Neuron (in vitro differentiated cells): ENCODE data around the gene DAAM2.

Experiments used
- H2AFZ ChIP-seq: one replicate; pipeline ENCODE4 v1.6.1; 2013; ENCODE audit warnings: low read depth, mild to moderate bottlenecking, inconsistent platforms, low read length, moderate library complexity
- H3K27me3 ChIP-seq: one replicate; pipeline ENCODE4 v1.6.1; 2013; ENCODE audit warnings: low read length; ENCODE audit not compliant: insufficient read depth
- H3K36me3 ChIP-seq: one replicate; pipeline ENCODE4 v1.6.1; 2013; ENCODE audit warnings: low read length; ENCODE audit not compliant: insufficient read depth
- H3K4me1 ChIP-seq: one replicate; pipeline ENCODE4 v1.6.1; 2013; ENCODE audit warnings: low read length; ENCODE audit not compliant: insufficient read depth
- H3K4me3 ChIP-seq: 2 replicates; pipeline ENCODE4 v1.5.1; 2013; ENCODE audit warnings: mild to moderate bottlenecking, low read length, moderate library complexity
- H3K9me3 ChIP-seq: one replicate; pipeline ENCODE4 v1.6.1; 2013; ENCODE audit warnings: low read length

Gene DAAM2

DNA sequence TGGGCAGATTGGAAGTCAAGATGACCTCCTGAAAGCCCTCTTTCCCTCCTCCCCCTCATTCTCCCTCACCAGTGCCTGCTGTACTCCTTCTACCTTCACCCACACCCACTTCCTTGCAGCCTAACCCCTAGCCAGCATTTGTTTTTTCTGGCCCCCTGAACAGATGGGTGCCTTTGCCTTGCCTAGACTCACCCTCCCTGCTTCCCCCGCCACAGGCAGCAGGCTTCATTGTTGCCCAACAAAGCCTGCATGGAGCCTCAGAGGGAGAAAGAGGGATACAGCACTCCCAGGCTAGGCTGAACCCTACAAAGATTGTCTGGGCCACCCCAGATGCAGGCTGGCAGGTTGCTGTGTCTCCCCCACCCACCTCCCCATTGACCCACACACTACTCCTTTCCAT is 139.4 kb downstream of the DAAM2 start:
- Histone ChIP-seq H3K4me3 (no peak overlapping the region), H3K4me1 (peaks cover 12% of the 10 kb centered on the region)

GRCh38 chr6:39932386-39932910 is 140.3 kb downstream of the DAAM2 start:
- Histone ChIP-seq H3K27me3 (peaks cover 5% of the 10 kb centered on the region), H3K9me3 (no peaks in the 10 kb centered on the region), H3K4me1 (peaks cover 12% of the 10 kb centered on the region), H2AFZ (no peak overlapping the region), H3K36me3 (no peaks in the 10 kb centered on the region), H3K4me3 (no peak overlapping the region)

More for the DNA sequence above, 139.4 kb downstream of the DAAM2 start:
- no peaks in the 10 kb centered on the region for H3K9me3 ChIP-seq
- peaks cover 5% of the 10 kb centered on the region for H3K27me3 ChIP-seq
- no peaks in the 10 kb centered on the region for H3K36me3 ChIP-seq
- H2AFZ ChIP-seq, result no peak overlapping the region

GRCh38 chr6:39933669-39934130 is 141.5 kb downstream of the DAAM2 start:
- Histone ChIP-seq H3K36me3 (no peaks in the 10 kb centered on the region), H2AFZ (peak overlapping the region; percentile 94), H3K4me1 (peaks cover 12% of the 10 kb centered on the region), H3K4me3 (peak overlapping the region; percentile 77), H3K9me3 (no peaks in the 10 kb centered on the region), H3K27me3 (peaks cover 5% of the 10 kb centered on the region)

- Histone ChIP-seq H3K9me3 (no peaks in the 10 kb centered on the region), H2AFZ (peak within 1 kb of the TSS; percentile 94), H3K27me3 (peaks cover 5% of the 10 kb centered on the region), H3K36me3 (no peaks in the 10 kb centered on the region), H3K4me1 (peaks cover 12% of the 10 kb centered on the region), H3K4me3 (peak within 1 kb of the TSS; percentile 77)
Observed at GRCh38 chr6:39934131-39934757, 142.1 kb downstream of the DAAM2 start, which contains the start of gene MOCS1. MOCS1 (minus strand) TSS chr6:39934462; CDS start chr6:39934417, 45 bp downstream.

DNA sequence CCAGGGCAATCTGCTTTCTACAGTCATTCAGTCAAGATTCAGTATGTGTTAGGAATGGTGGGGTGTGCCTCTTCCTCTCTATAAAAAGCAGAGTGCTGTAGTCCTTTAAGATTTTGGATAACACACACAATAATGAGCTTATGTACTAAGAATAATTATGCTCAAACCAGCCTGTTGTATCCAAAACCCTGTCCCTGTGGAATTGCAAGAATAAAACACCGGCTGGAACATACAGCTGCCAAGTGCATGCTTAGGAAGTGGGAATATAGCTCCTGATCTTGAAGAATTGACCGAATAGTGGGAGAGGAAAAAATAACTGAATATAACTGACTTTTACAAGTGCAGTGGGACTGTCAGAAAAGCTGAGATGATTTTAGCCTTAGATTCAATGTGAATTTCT is 143.1 kb downstream of the DAAM2 start:
- Histone ChIP-seq H3K4me3 (peak overlapping the region; percentile 77), H3K36me3 (no peaks in the 10 kb centered on the region), H3K4me1 (peaks cover 12% of the 10 kb centered on the region), H3K9me3 (no peaks in the 10 kb centered on the region), H2AFZ (no peak overlapping the region), H3K27me3 (peaks cover 5% of the 10 kb centered on the region)

DNA sequence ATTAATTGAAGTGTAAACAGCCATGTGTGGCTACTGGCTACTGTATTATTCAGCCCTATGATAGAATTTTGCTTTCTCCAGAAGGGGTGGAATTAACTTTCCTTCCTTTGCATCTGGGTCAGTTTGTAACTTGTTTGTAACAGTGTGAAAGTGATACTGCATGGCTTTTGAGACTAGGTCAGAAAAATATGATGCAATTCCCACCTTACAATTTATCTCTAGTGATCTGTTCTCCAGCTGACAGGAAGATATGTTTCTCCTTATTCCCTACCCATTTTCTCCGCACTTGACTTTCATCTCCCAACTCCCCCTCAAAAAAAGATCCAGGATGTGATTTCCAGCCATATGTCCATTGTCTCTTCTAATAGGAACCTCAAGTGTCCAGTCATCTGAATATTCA is 144.7 kb downstream of the DAAM2 start:
- H3K4me3 ChIP-seq, result no peak overlapping the region
- peaks cover 12% of the 10 kb centered on the region for H3K4me1 ChIP-seq
- no peaks in the 10 kb centered on the region for H3K36me3 ChIP-seq
- H3K27me3 ChIP-seq, result peaks cover 10% of the 10 kb centered on the region
- no peak overlapping the region for H2AFZ ChIP-seq
- H3K9me3 ChIP-seq, result no peaks in the 10 kb centered on the region

DNA sequence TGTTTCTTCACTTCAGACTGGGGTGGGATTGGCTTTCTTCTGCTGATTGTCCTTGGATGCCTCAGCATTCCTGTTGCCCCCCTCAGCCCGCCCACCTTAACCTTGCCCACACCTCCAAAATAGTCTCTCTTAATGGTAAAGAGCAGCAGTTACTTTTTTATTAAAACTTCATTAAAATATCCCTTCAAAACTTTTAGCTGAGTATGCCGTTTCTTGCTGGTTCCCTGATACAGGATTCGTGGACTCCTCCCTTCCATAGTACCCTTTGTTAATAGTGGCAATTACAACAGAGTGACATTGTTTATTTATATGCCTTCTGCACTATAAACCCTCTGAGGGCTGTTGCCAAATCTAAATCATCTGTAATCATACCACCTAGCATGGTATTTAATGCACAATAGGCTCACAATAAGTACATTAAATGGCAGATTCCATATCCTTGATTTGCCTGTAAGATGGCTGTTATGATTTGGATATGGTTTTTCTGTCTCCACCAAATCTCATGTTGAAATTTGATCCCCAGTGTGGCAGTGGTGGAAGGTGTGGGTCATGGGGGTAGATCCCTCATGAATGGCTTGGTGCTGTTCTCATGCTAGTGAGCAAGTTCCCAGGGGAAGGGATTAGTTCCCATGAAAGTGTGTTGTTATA is 145.6 kb downstream of the DAAM2 start:
- Histone ChIP-seq H2AFZ (no peak overlapping the region), H3K4me1 (peaks cover 12% of the 10 kb centered on the region), H3K36me3 (no peaks in the 10 kb centered on the region), H3K4me3 (no peak overlapping the region), H3K27me3 (peaks cover 15% of the 10 kb centered on the region), H3K9me3 (no peaks in the 10 kb centered on the region)

DNA sequence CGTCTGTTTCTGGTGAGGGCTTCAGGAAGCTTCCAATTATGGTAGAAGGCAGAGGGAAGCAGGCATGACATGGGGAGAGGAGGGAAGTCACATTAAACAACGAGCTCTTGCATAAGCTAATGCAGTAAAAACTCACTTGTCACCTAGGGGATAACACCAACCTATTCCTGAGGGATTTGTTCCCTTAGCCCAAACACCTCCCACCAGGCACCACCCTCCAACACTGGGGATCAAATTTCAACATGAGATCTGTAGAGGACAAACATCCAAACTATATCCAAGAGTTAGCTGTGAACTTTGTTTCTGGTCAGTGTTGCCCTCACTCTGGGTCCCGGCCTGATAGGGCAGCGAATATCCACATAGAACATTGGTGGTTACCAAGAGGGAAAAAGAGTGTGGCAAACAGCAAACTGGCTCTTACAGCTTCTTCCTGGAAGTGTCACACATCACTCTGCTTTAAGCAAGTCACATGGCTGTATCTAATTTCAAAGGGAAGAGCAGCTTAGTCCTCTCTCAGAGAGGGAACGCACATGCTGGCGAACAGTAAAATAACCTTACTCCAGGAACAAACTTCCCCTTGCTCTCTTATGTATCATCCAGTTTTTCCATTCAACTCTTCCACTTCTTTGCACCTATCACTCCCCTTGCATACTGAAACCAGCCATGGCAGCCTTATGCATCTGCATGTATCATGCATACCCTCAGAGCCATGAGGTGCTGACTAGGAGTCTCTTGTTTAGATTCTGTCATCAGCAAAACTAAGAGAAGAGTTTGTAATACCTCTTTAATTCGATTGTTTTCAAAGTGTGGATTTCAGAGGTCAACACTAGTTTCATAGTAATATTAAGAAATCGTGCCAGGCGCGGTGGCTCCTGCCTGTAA is 146.8 kb downstream of the DAAM2 start:
- H3K27me3 ChIP-seq, result peaks cover 15% of the 10 kb centered on the region
- no peaks in the 10 kb centered on the region for H3K9me3 ChIP-seq

DNA sequence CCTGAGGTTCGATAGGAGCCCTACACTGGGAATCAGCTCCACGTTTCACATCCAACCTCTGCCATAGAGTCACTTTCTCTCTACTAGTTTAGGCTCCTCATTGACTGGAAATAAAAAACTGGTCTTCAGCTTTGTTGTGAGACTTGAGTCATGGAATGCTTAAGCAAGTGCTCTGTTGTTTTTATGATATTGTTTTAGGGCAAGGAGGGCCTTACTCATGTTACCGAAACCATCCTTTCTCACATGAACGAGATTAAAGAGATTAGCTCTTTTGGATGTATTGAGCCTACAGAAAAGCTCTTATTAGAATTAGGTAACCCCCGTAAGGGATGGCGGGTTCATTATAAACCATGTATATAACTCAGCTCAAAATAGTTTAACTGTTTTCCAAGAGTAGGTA is 149.0 kb downstream of the DAAM2 start:
- no peaks in the 10 kb centered on the region for H3K4me1 ChIP-seq
- no peak overlapping the region for H2AFZ ChIP-seq
- H3K9me3 ChIP-seq, result no peaks in the 10 kb centered on the region
- H3K4me3 ChIP-seq, result no peak overlapping the region
- H3K27me3 ChIP-seq, result peaks cover 15% of the 10 kb centered on the region
- H3K36me3 ChIP-seq, result no peaks in the 10 kb centered on the region

More for the DNA sequence above, 146.8 kb downstream of the DAAM2 start:
- no peak overlapping the region for H2AFZ ChIP-seq
- H3K4me3 ChIP-seq, result no peak overlapping the region
- H3K4me1 ChIP-seq, result peaks cover 8% of the 10 kb centered on the region
- H3K36me3 ChIP-seq, result no peaks in the 10 kb centered on the region

- H3K27me3 ChIP-seq, result peaks cover 15% of the 10 kb centered on the region
- no peaks in the 10 kb centered on the region for H3K4me1 ChIP-seq
- no peak overlapping the region for H3K4me3 ChIP-seq
- no peak overlapping the region for H2AFZ ChIP-seq
- H3K36me3 ChIP-seq, result no peaks in the 10 kb centered on the region
- H3K9me3 ChIP-seq, result no peaks in the 10 kb centered on the region
Observed at GRCh38 chr6:39941820-39942219, 149.6 kb downstream of the DAAM2 start.

DNA sequence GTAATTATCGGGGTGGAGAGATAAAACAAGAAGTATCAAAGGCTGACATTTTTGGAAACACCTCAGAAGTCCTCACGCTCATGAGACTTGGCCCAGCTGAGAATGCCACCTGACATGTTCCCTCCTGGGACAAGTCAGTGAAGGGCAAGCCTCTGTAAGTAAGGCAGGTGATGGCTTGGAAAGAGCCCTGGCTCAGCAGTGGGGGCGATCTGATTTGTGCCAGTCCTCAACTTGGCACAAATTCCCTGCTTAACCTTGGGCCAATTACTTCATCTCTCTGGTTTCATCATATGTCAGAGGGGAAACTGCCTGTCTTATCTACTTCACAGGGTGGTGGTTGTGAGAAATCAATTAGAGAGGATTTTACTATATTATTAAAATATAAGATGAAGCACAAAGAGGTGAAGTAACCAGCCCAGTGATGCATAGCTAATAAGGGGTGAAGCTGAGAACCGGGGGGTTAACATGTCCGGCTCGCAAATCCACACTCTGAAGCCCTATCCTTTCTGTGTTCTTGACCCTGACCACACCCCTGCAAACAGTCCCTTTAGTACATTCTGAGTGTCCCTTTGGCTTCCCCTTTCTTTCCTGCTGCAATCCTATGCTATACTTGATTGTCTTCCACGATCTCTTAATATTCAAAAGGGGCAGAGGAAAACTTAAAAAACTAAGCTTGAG is 150.9 kb downstream of the DAAM2 start:
- H3K4me3 ChIP-seq, result no peak overlapping the region
- no peak overlapping the region for H2AFZ ChIP-seq
- H3K36me3 ChIP-seq, result no peaks in the 10 kb centered on the region
- no peaks in the 10 kb centered on the region for H3K4me1 ChIP-seq
- no peaks in the 10 kb centered on the region for H3K9me3 ChIP-seq
- peaks cover 15% of the 10 kb centered on the region for H3K27me3 ChIP-seq

DNA sequence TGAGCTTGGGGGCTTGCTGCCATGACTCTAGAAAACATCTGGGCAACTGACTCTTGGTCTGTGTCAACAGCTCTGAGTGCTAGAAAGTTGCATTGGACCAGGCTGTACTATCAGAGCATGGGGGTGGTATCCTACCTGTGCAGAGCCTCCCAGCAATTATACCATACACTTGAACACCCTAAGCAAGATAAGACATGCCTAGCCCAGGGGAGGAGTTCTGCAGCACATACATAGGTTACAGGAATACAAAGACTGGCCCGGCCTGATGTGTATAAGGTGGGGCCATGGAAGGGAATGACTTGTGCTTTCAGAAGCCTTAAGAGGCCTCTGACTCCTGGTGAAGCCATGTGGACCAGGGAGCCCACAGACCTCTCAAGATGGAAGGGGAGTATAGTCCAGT is 153.4 kb downstream of the DAAM2 start:
- Histone ChIP-seq H3K4me1 (no peaks in the 10 kb centered on the region), H3K36me3 (no peaks in the 10 kb centered on the region), H3K9me3 (no peaks in the 10 kb centered on the region), H3K4me3 (no peak overlapping the region), H2AFZ (no peak overlapping the region), H3K27me3 (peaks cover 15% of the 10 kb centered on the region)
